ENCODE measurements around the gene MMEL1. TPM values are rescaled to one million over a fixed set of nuclear protein-coding genes. Genes with fewer than 3 reads are reported as not detected.
"Not testable (repeated sequence)": the region's sequence is repeated elsewhere in the genome, so short reads cannot be mapped to it uniquely, and the experiment has no call there.

The MMEL1 gene
- total RNA-seq, result 1 to 10 TPM in 5 of 6 donors, under 1 TPM in 1; 0.39 to 3.1 (median 2.2) TPM
- polyA plus RNA-seq, result 1 to 10 TPM; 7.6 to 8.7 TPM

GRCh38 chr1:2632561-2633361, at the start of gene MMEL1:
Gene MMEL1 (minus strand): TSS chr1:2633016. CDS start chr1:2629484, 3,532 bp downstream.
- H3K27me3 ChIP-seq, result peaks cover 0 to 17% (median 0%) of the 10 kb centered on the region in 4 donors
- TF ChIP-seq CTCF (IDR thresholded peaks at IDR 0.05), result no peak
- intact Hi-C loops (cut with DNase I), result loop anchor here in 1 of 3 donors (10.0 kb wide), 1 partner anchor 208 kb away; no protein-coding TSS in a partner anchor
- ATAC-seq (no peak), FAIRE-seq (no peak), DNase-seq (peak in 1 of 6 donors; percentile 48)
- no peaks in the 10 kb centered on the region for H3K9me3 ChIP-seq
- no peaks in the 10 kb centered on the region for H3K36me3 ChIP-seq
- no peak within 1 kb of the TSS for H3K4me3 ChIP-seq
- H3K27ac ChIP-seq, result no peak within 1 kb of the TSS
- H3K4me1 ChIP-seq, result no peaks in the 10 kb centered on the region
- WGBS, 2 donors, result 62 to 72% methylated on average over 15 to 16 of the region's 16 CpGs

- H3K27me3 ChIP-seq; H3K9me3 ChIP-seq; intact Hi-C loops (cut with DNase I); H3K4me3 ChIP-seq; H3K27ac ChIP-seq; H3K4me1 ChIP-seq; H3K36me3 ChIP-seq; FAIRE-seq; ATAC-seq: not testable (repeated sequence)
- peak in 1 of 6 donors; percentile 9 for DNase-seq
- 38% methylated on average over 1 of the region's 10 CpGs; no CpG with 5 or more reads in 1 of the 2 donors for WGBS, 2 donors
Measured at GRCh38 chr1:2676726-2677125, 43.9 kb upstream of the MMEL1 start.

GRCh38 chr1:2671656-2672055, 38.8 kb upstream of the MMEL1 start:
- ATAC-seq; intact Hi-C loops (cut with DNase I); H3K4me1 ChIP-seq; H3K9me3 ChIP-seq; H3K27me3 ChIP-seq; H3K36me3 ChIP-seq; H3K27ac ChIP-seq; FAIRE-seq; H3K4me3 ChIP-seq: not testable (repeated sequence)
- peak in 1 of 6 donors; percentile 76 for DNase-seq
- 32 to 38% methylated on average over 7 of the region's 11 CpGs for WGBS, 2 donors

DNA sequence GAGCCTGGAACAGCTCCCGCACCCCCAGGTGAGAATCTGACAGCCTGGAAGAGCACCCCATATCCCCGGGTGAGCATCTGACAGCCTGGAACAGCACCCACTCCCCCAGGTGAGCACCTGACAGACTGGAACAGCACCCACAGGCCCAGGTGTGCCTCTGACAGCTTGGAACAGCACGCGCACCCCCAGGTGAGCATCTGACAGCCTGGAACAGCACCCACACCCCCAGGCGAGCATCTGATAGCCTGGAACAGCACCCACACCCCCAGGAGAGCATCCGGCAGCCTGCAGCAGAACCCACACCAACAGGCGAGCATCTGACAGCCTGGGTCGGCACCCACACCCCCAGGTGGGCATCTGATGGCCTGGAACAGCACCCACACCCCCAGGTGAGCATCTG, 27.0 kb upstream of the MMEL1 start:
- H3K4me1 ChIP-seq; H3K36me3 ChIP-seq; H3K4me3 ChIP-seq; ATAC-seq; FAIRE-seq; H3K9me3 ChIP-seq; intact Hi-C loops (cut with DNase I); H3K27me3 ChIP-seq; H3K27ac ChIP-seq: not testable (repeated sequence)
- WGBS, 2 donors, result 46 to 55% methylated on average over 4 of the region's 8 CpGs
- peak in 3 of 6 donors; percentile 45 to 91 (median 70) for DNase-seq

GRCh38 chr1:2657909-2658308, 25.1 kb upstream of the MMEL1 start:
- H3K4me1 ChIP-seq; H3K9me3 ChIP-seq; H3K4me3 ChIP-seq; H3K27ac ChIP-seq; FAIRE-seq; intact Hi-C loops (cut with DNase I); H3K27me3 ChIP-seq; H3K36me3 ChIP-seq; ATAC-seq: not testable (repeated sequence)
- 57 to 62% methylated on average over 3 to 6 of the region's 10 CpGs for WGBS, 2 donors
- DNase-seq, result peak in 3 of 6 donors; percentile 32 to 73 (median 56)

DNA sequence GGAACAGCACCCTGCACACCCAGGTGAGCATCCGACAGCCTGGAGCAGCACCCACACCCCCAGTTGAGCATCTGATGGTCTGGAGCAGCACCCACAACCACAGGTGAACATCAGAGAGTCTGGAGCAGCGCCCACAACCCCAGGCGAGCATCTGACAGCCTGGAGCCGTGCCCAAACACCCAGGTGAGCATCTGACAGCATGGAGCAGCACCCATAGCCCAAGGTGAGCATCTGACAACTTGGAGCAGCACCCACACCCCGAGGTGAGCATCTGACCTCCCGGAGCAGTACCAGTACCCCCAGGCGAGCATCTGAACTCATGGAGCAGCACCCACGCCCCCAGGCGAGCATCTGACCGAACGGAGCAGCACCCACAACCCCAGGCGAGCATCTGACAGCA, 24.3 kb upstream of the MMEL1 start:
- FAIRE-seq; H3K36me3 ChIP-seq; ATAC-seq; H3K27ac ChIP-seq; H3K4me3 ChIP-seq; intact Hi-C loops (cut with DNase I); H3K4me1 ChIP-seq; H3K9me3 ChIP-seq; H3K27me3 ChIP-seq: not testable (repeated sequence)
- WGBS, 2 donors, result 21 to 31% methylated on average over 3 to 4 of the region's 12 CpGs
- DNase-seq, result peak in 5 of 6 donors; percentile 5 to 91 (median 56)

GRCh38 chr1:2655598-2656434, 23.0 kb upstream of the MMEL1 start:
- H3K9me3 ChIP-seq; FAIRE-seq; H3K36me3 ChIP-seq; intact Hi-C loops (cut with DNase I); H3K27me3 ChIP-seq; H3K4me3 ChIP-seq; ATAC-seq; H3K4me1 ChIP-seq; H3K27ac ChIP-seq: not testable (repeated sequence)
- DNase-seq, result peak in 5 of 6 donors; percentile 41 to 91 (median 60)
- WGBS, 2 donors, result 23 to 33% methylated on average over 16 of the region's 16 CpGs

DNA sequence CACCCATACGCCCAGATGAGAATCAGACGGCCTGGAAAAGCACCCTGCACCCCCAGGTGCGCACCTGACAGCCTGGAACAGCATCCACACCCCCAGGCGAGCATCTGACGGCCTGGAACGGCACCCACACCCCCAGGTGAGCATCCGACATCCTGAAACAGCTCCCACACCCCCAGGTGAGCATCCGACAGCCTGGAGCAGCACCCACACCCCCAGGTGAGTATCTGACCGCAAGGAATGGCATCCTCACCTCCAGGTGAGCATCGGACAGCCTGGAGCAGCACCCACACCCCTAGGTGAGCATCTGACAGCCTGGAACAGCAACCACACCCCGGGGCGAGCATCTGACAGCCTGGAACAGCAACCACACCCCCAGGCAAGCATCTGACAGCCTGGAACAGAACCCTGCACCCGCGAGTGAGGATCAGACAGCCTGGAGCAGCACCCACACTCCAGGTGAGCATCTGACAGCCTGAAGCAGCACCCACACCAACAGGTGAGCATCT, 21.7 kb upstream of the MMEL1 start:
- H3K36me3 ChIP-seq; H3K4me1 ChIP-seq; FAIRE-seq; ATAC-seq; H3K27ac ChIP-seq; H3K9me3 ChIP-seq; intact Hi-C loops (cut with DNase I); H3K4me3 ChIP-seq; H3K27me3 ChIP-seq: not testable (repeated sequence)
- peak in 4 of 6 donors; percentile 33 to 85 (median 52) for DNase-seq
- 22 to 25% methylated on average over 14 of the region's 14 CpGs for WGBS, 2 donors

GRCh38 chr1:2653741-2654442, 21.1 kb upstream of the MMEL1 start:
- H3K9me3 ChIP-seq; intact Hi-C loops (cut with DNase I); H3K36me3 ChIP-seq; FAIRE-seq; H3K27me3 ChIP-seq; ATAC-seq; H3K4me1 ChIP-seq; H3K4me3 ChIP-seq; H3K27ac ChIP-seq: not testable (repeated sequence)
- WGBS, 2 donors, result 25 to 33% methylated on average over 14 of the region's 14 CpGs
- DNase-seq, result peak; percentile 41 to 96 (median 62)

DNA sequence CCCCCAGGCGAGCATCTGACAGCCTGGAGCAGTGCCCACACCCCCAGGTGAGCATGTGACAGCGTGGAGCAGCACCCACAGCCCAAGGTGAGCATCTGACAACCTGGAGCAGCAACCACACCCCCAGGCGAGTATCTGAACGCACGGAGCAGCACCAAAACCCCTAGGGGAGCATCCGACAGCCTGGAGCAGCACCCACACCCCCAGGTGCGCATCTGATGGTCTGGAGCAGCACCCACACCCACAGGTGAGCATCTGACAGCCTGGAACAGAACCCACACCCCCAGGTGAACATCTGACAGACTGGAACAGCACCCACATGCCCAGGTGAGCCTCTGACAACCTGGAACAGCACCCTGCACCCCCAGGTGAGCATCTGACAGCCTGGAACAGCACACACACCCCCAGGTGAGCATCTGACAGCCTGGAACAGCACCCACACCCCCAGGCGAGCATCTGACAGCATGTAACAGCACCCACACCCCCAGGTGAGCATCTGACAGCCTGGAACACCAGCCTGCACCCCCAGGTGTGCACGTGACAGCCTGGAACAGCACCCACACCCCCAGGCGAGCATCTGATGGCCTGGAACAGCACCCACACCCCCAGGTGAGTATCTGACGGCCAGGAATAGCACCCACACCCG, 20.2 kb upstream of the MMEL1 start:
- ATAC-seq; H3K27me3 ChIP-seq; H3K4me3 ChIP-seq; H3K9me3 ChIP-seq; H3K27ac ChIP-seq; H3K4me1 ChIP-seq; FAIRE-seq; intact Hi-C loops (cut with DNase I); H3K36me3 ChIP-seq: not testable (repeated sequence)
- peak in 4 of 6 donors; percentile 41 to 86 (median 58) for DNase-seq
- 16 to 25% methylated on average over 12 of the region's 12 CpGs for WGBS, 2 donors

Data from pancreas (tissue), 10 donors.